GM18951 (cell line): ENCODE results near the gene IQSEC3.
"Not testable (repeated sequence)": the region's sequence is repeated elsewhere in the genome, so short reads cannot be mapped to it uniquely, and the experiment has no call there.

Source experiments
- POLR2A ChIP-seq: IDR thresholded peaks from 4 replicates; pipeline ENCODE4 v1.6.1; 2011; ENCODE audit warnings: mild to moderate bottlenecking; ENCODE audit not compliant: insufficient read length, insufficient read depth; ENCODE audit errors: extremely low read depth
- in situ Hi-C: fragments of 300-500 bp; cut with MboI; formaldehyde crosslinking; loops from one replicate; pipeline ENCODE4 v1.12.0; 2022; ENCODE audit warnings: low sequenced_read_pairs, mixed read lengths, inconsistent platforms; ENCODE audit not compliant: unreplicated experiment

Gene IQSEC3

GRCh38 chr12:115960-116915 lies 49.7 kb downstream of the IQSEC3 start:
- in situ Hi-C loops: no loop called here
- TF ChIP-seq POLR2A: no peak

GRCh38 chr12:117311-117710 lies 50.7 kb downstream of the IQSEC3 start:
- TF ChIP-seq POLR2A: no peak
- in situ Hi-C loops: no loop called here

GRCh38 chr12:117816-118345 lies 51.3 kb downstream of the IQSEC3 start:
- in situ Hi-C loops: no loop called here
- no peak for TF ChIP-seq POLR2A

GRCh38 chr12:118591-118990 lies 52.0 kb downstream of the IQSEC3 start:
- in situ Hi-C loops: no loop called here
- TF ChIP-seq POLR2A: no peak

- no peak for TF ChIP-seq POLR2A
- in situ Hi-C loops: no loop called here
These were observed 54.4 kb downstream of the IQSEC3 start for GRCh38 chr12:120951-121350.

GRCh38 chr12:121647-122046 lies 55.1 kb downstream of the IQSEC3 start:
- in situ Hi-C loops: no loop called here
- no peak for TF ChIP-seq POLR2A

GRCh38 chr12:125075-125474 lies 58.5 kb downstream of the IQSEC3 start:
- no peak for TF ChIP-seq POLR2A
- in situ Hi-C loops: no loop called here

GRCh38 chr12:125566-125965 lies 59.0 kb downstream of the IQSEC3 start:
- TF ChIP-seq POLR2A: no peak
- in situ Hi-C loops: no loop called here

GRCh38 chr12:128079-128478 lies 61.5 kb downstream of the IQSEC3 start:
- in situ Hi-C loops: no loop called here
- TF ChIP-seq POLR2A: no peak

- in situ Hi-C loops: no loop called here
- no peak for TF ChIP-seq POLR2A
These were observed 62.4 kb downstream of the IQSEC3 start for GRCh38 chr12:129001-129400.

GRCh38 chr12:130519-130918 lies 64.0 kb downstream of the IQSEC3 start:
- no peak for TF ChIP-seq POLR2A
- in situ Hi-C loops: no loop called here

GRCh38 chr12:131008-131407 lies 64.4 kb downstream of the IQSEC3 start:
- TF ChIP-seq POLR2A: no peak
- in situ Hi-C loops: no loop called here

GRCh38 chr12:131732-132495 lies 65.3 kb downstream of the IQSEC3 start:
- in situ Hi-C loops: no loop called here
- TF ChIP-seq POLR2A: no peak

- in situ Hi-C loops: not testable (repeated sequence)
These were observed 67.2 kb downstream of the IQSEC3 start for GRCh38 chr12:133616-134232.
